Cardiac septum (tissue), 1 donor: ENCODE results near the gene RANBP3. TPM values are rescaled to one million over a fixed set of nuclear protein-coding genes. Genes with fewer than 3 reads are reported as not detected.
"Not testable (repeated sequence)": the region's sequence is repeated elsewhere in the genome, so short reads cannot be mapped to it uniquely, and the experiment has no call there.

Experiments
- DNase-seq: peaks from one replicate; pipeline ENCODE4 v3.0.0-alpha.2; 2020; ENCODE audit warnings: low spot score
- intact Hi-C: fragments of 100-400 bp; cut with DNase I; formaldehyde crosslinking; loops from one replicate; pipeline ENCODE4 v1.14.0; 2022
- total RNA-seq: library from RNA; stranded (reverse); fragmentation: NEBNext Ultra II Directional; extraction: Animal tissue kit (Norgen Biotek cat#: 25700); gene quantifications from one replicate; pipeline ENCODE4 v1.2.1, GENCODE V29; 2021
- donor health status: DM: no; HTN: no; CAD: no.

Gene RANBP3
- total RNA-seq, 1 donor from 2014 or later = 49.0 TPM

DNA sequence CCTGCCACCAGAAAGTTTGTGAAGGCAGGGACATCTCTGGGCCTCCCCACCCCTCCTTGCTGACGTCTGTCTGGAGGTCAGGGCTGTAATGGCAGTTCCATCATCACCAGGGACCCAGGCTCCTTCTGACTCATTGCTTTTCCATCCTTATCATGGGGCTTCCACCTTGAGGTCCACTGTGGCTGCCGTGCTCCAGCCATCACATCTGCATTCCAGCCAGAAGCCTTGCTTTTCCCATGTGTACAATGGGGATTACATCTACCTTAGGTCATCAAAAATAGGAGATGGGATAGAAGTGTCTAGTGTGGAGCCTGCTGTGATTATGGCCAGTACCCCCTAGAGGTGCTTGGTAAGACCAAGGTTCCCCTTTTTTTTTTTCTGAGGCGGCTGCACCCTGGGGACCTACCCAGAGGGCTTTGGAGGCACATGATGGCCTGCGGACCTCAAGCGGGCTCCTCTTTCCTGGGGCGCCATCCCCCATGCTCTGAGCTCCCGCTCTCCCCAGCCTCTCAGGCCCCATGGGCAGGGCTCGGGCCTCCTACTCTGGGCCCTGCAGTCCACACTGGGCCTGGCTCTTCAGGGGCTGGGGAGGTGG is 13.4 kb upstream of the RANBP3 start:
- intact Hi-C loops = no loop called here

DNA sequence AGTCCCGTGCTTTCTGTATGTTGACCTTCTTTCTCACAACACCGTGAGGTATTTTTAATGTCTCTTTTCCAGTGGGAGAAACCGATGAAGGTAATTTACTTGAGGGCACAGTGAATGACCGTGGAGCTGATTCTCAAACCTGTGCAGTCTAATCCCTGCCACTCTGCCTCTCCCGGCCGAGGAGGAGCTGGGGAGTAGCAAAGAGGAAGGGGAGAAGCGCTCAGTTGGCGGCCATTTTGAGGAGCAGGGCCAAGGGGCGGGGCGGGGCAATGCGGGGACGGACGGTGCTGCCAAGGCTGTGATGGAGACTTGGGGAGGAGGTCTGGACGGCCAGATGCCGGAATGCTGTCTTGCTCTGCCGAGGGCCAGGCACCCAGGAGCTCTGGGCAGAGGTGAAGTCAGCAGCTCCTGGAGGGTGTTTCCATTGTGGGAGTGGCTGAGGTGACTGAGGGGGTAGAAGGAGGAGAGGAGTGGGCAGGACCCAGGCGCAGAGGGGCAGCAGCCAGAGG is 12.4 kb upstream of the RANBP3 start:
- no peak for DNase-seq
- intact Hi-C loops = no loop called here

More for the DNA sequence above, 13.4 kb upstream of the RANBP3 start:
- DNase-seq = no peak

DNA sequence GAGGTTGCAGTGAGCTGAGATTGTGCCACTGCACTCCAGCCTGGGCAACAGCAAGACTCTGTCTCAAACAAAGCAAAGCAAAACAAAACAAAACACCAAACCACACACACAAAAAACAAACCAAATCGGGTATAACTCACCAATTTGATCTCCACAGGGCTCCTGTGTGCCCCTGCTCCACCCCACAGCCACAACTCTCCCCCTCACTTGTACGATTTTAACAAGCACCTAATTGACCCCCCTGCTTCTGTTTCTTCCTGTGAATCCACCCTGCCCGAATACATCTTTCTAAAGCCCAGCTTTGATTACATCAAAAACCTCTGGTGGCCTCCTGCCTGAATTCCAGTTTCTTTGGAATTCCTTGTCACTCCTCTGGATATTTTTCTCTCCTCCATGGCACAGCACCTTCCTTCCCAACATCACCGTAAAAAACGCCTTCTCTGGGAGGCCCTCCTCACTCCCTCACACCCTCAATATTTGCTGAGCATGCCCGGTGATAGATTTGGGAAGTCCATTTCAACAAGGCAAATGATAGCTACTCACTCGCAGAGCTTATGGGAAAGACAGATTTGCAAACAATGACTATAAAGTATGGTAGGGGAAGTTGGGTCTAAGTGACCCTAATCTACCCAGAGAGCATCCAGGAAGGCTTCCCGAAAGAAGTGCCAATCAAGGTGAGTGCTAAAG is 11.6 kb upstream of the RANBP3 start:
- DNase-seq = no peak
- intact Hi-C loops = no loop called here

GRCh38 chr19:5988517-5989387 is 10.8 kb upstream of the RANBP3 start:
- intact Hi-C loops = loop anchor here (1.0 kb wide), 1 partner anchor 34 kb away; no protein-coding TSS in a partner anchor
- no peak for DNase-seq

GRCh38 chr19:5987077-5987818 is 9.3 kb upstream of the RANBP3 start:
- DNase-seq = no peak
- intact Hi-C loops = no loop called here

DNA sequence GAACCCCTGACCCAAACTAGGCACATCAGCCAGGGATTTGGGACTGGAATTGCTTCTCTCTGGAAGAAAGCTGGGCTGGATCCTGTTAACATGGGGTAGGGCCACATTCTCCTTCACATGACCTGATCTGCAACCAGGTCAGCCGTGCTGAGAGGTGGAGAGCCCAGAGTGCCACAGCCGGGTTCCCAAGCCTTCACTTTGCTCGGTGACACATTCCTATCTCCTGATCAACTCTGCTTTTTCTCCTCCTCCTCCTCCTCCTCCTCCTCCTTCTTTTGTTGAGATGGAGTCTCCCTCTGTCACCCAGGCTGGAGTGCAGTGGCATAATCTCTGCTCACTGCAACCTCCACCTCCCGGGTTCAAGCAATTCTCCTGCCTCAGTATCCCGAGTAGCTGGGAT is 7.9 kb upstream of the RANBP3 start:
- intact Hi-C loops, DNase-seq: not testable (repeated sequence)

DNA sequence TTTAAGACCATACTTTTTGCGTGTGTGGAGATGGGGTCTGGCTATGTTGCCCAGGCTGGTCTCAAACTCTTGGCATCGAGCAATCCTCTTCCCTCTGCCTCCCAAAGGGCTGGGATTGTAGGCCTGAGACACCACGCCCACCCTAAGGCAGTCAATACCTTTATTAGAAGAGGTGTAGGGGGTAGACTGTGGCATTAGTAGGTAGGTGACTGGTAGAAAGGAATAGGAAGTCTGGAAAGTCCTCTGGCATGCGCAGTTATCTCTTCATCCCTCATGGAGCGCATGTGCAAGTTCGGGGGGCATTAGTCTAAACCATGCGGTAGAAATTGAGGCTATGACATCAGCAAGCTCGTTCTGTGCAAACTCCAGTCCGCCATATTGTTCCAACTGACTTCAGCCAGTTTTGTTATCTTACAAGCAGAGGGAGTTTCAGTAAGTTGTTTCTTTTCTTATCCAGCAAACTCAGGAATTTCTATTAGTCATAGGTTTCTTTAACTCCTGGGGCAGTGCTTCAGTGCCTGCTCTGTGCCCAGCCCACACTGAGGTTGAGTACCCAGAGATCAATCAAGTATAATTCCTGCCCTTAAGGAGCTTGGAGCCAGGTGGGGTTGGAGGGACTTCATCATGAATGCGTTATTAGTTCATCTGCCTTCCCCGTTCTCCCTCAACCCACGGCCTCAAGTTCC is 7.3 kb upstream of the RANBP3 start:
- intact Hi-C loops = no loop called here

DNA sequence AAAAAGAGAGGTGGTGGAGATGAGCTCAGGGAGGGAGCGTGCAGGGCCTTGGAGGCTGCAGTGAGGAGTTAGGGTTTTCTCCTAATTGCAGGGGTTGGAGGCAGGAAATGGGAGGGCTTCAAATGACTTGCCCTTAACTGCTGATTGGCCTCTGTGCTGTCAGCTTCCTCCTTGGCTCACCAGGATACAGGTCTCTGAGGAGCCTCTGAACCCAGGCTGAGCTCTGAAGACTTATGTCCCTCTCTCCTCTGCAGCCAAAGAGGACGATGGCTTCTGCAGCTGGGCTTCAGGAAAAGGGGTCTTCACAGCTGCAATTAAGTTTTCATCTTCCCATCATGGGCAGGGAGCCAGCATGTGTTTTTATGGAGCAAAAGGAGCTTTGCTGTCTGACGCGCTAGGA is 6.7 kb upstream of the RANBP3 start:
- intact Hi-C loops = no loop called here
- no peak for DNase-seq

More for the DNA sequence above, 7.3 kb upstream of the RANBP3 start:
- DNase-seq = no peak

GRCh38 chr19:5983367-5983955 is 5.5 kb upstream of the RANBP3 start:
- no peak for DNase-seq
- intact Hi-C loops = no loop called here

- intact Hi-C loops = no loop called here
- DNase-seq = no peak
Measured at GRCh38 chr19:5978606-5979552, 939 bp upstream of the RANBP3 start.

DNA sequence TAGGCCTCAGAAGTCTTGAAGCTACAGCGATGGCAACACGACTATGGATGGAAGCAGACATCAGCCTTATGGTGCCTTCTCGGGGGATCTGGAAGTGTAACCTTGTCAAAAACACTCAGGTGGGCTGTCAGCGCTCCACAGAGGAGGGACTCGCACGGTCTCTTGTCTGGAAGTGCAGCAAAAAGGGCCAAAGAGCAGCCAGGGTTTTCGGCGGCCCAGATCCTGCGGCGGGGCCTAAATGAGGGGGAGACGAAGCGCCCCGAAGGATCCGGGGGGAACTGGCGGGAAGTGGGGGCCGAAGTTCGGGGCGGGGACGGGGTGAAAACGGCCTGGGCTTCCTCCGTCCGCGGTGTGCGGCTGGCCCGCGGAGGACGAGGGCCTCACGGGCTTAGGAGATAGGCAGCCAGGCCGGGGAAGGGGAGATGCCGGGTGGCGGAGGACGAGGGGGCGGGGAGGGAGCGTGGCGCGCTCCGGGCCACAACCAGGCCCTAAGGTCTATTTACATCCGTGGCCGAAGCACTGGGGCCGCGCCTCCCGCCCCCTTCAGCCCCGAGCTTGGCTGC is 637 bp downstream of the RANBP3 start:
- intact Hi-C loops = no loop called here
- no peak for DNase-seq

- no peak for DNase-seq
- intact Hi-C loops = no loop called here
Measured at GRCh38 chr19:5976768-5977167, 1.2 kb downstream of the RANBP3 start.

DNA sequence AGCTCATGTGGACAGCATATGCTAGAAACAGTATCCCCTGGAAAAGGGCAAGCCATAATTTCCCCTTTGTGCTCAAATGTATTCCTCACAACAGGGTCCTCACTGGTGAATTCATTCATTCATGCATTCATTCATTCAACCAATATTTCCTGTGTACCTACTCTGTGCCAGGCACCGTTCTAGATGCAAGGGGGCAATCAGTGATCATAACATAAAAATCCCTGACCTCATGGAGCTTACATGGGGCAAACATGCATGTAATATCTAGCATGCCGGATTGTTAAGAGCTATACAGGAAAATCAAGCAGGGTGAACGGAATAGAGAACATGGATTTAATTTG is 2.6 kb downstream of the RANBP3 start:
- no peak for DNase-seq
- intact Hi-C loops = no loop called here

- no peak for DNase-seq
- intact Hi-C loops = no loop called here
Measured at GRCh38 chr19:5974721-5975387, 3.1 kb downstream of the RANBP3 start.

- intact Hi-C loops = no loop called here
- no peak for DNase-seq
Measured at GRCh38 chr19:5973867-5974635, 3.9 kb downstream of the RANBP3 start.

DNA sequence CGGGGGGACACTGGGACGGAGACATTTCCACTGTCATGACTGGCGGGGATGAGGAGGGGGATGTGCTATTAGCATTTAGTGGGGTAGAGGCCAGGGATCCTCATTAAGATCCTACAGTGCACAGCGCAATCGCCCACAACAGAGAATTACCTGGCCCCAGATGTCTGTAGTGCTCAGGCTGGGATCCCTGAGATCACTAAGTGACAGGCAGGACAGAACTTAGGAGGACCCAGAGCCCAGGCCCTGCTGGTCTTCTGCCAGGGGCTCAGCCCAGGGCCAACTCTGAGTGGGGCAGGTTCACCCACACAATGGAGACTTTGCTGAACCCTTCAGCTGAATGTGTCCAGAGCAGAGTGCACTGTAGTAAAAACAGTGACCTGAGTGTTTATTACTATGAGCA is 4.6 kb downstream of the RANBP3 start:
- no peak for DNase-seq
- intact Hi-C loops = no loop called here
